Keratinocyte (primary cell): Measurements from ENCODE around the gene DIS3L2. TPM values are rescaled to one million over a fixed set of nuclear protein-coding genes. Genes with fewer than 3 reads are reported as not detected.

ENCODE experiments used
- DNase-seq: peaks from one replicate; pipeline ENCODE4 v3.0.0-alpha.2; 2011; ENCODE audit warnings: low read depth, missing footprints, low spot score
- FAIRE-seq: peaks from 2 replicates; lab custom pipeline; 2011; peaks lifted over from hg19 to GRCh38; lab: Jason Lieb, UNC
- H2AFZ ChIP-seq: 2 replicates; pipeline ENCODE4 v1.6.0; 2012; ENCODE audit warnings: low read length, control low read depth, inconsistent platforms; ENCODE audit not compliant: control insufficient read depth
- H3K27ac ChIP-seq: 2 replicates; pipeline ENCODE4 v1.5.1; 2011; ENCODE audit warnings: low read length; ENCODE audit not compliant: control insufficient read depth, insufficient read depth
- H3K27me3 ChIP-seq: 3 replicates; pipeline ENCODE4 v1.6.0; 2011; ENCODE audit warnings: low read length; ENCODE audit not compliant: control insufficient read depth, insufficient read depth; ENCODE audit errors: extremely low read depth
- H3K36me3 ChIP-seq, 2 experiments: 2 replicates in 1 of 2; 3 replicates in 1 of 2; pipeline ENCODE4 v1.5.1; 2011; ENCODE audit warnings: low read length in 2 of 2, mild to moderate bottlenecking in 1 of 2; ENCODE audit not compliant: control insufficient read depth in 2 of 2, insufficient read depth in 2 of 2; ENCODE audit errors: extremely low read depth in 1 of 2
- H3K4me1 ChIP-seq: 3 replicates; pipeline ENCODE4 v1.5.1; 2011; ENCODE audit warnings: low read length; ENCODE audit not compliant: control insufficient read depth, insufficient read depth; ENCODE audit errors: extremely low read depth
- H3K4me2 ChIP-seq: 3 replicates; pipeline ENCODE4 v1.6.0; 2011; ENCODE audit warnings: low read depth, low read length; ENCODE audit not compliant: control insufficient read depth, insufficient read depth; ENCODE audit errors: extremely low read depth
- H3K4me3 ChIP-seq, 3 experiments: fragments of 200-600 bp in 1 of 3; sonication (generic) in 1 of 3; 2 replicates in 2 of 3; 3 replicates in 1 of 3; pipeline ENCODE4 v1.5.1; 2011 to 2016; ENCODE audit warnings: low read length in 3 of 3, mild to moderate bottlenecking in 3 of 3, control low read depth in 2 of 3, inconsistent platforms in 1 of 3, low read depth in 1 of 3, mixed read lengths in 1 of 3, mixed run types in 1 of 3, moderate library complexity in 1 of 3; ENCODE audit not compliant: control insufficient read depth in 2 of 3, insufficient read depth in 2 of 3; ENCODE audit errors: extremely low read depth in 1 of 3
- H3K79me2 ChIP-seq: 2 replicates; pipeline ENCODE4 v1.6.0; 2012; ENCODE audit warnings: low read length; ENCODE audit not compliant: control insufficient read depth, insufficient read depth
- H3K9ac ChIP-seq: 3 replicates; pipeline ENCODE4 v1.6.0; 2011; ENCODE audit warnings: low read length; ENCODE audit not compliant: control insufficient read depth, insufficient read depth; ENCODE audit errors: extremely low read depth
- H3K9me1 ChIP-seq: 3 replicates; pipeline ENCODE4 v1.6.0; 2011; ENCODE audit warnings: low read length; ENCODE audit not compliant: control insufficient read depth, insufficient read depth; ENCODE audit errors: extremely low read depth
- H3K9me3 ChIP-seq: 2 replicates; pipeline ENCODE4 v1.5.1; 2012; ENCODE audit warnings: low read depth, low read length; ENCODE audit not compliant: control insufficient read depth
- H4K20me1 ChIP-seq: 3 replicates; pipeline ENCODE4 v1.6.0; 2011; ENCODE audit warnings: low read length; ENCODE audit not compliant: control insufficient read depth, insufficient read depth; ENCODE audit errors: extremely low read depth
- EZH2 ChIP-seq: IDR thresholded peaks from one replicate; pipeline ENCODE4 v1.6.1; 2012; ENCODE audit warnings: inconsistent platforms, mild to moderate bottlenecking, low read length, moderate library complexity
- dilution Hi-C: fragments of 300-500 bp; cut with MboI; formaldehyde crosslinking; loops from one replicate; pipeline ENCODE4 v1.7.0; 2020; ENCODE audit warnings: low sequenced_read_pairs; ENCODE audit not compliant: extremely low pct_ligation_motif_present
- polyA plus RNA-seq, 5 experiments: library from polyadenylated mRNA; depleted of rRNA in 3 of 5; stranded (reverse) in 3 of 5; stranded (forward) in 1 of 5; unstranded in 1 of 5; fragments of >200 nt; gene quantifications; 1 replicate in 1 of 5; 2 replicates in 3 of 5; 3 replicates in 1 of 5; pipeline versions ENCODE4 v1.2.1 to v1.2.3, GENCODE V29; 2011 to 2012; ENCODE audit warnings: missing spikeins in 2 of 5, low read depth in 1 of 5, low replicate concordance in 1 of 5
- TF ChIP-seq, protein P1 (sequence below), 3 experiments: IDR thresholded peaks in 1 of 3; conservative IDR thresholded peaks in 1 of 3; optimal IDR thresholded peaks in 1 of 3; 2 replicates in 2 of 3; 3 replicates in 1 of 3; pipeline versions ENCODE3 to v1.5.1; 2011; ENCODE audit warnings: low read length in 3 of 3, mild to moderate bottlenecking in 3 of 3, moderate library complexity in 2 of 3, control low read depth in 1 of 3, inconsistent platforms in 1 of 3; ENCODE audit not compliant: insufficient read depth in 2 of 3; ENCODE audit errors: extremely low read depth in 1 of 3

The DIS3L2 gene
- polyA plus RNA-seq, 1 donor (not counting 4 experiments of a cell fraction or from before 2014, with no cell fraction given), result 8.6 TPM

DNA sequence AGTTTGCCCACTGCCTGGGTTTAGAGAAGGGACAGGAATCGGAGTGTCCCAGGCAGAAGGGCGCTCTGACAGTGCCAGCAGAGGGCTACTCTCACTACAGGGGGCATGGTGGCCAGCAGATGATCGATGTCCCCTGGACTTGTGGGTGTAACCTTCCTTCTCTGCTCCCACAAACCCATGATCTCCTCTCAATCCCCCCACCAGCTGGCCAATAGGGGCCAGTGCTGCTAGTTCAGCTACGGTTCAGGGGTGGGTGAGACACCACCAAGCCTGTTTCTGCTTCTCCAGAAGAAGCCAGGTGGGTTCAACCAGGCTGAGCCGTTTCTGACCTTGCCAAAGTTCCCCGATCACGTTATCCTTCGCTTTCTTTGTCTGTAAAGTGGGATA is 36.6 kb upstream of the DIS3L2 start:
- dilution Hi-C loops, result no loop called here
- TF ChIP-seq, protein P1, sequence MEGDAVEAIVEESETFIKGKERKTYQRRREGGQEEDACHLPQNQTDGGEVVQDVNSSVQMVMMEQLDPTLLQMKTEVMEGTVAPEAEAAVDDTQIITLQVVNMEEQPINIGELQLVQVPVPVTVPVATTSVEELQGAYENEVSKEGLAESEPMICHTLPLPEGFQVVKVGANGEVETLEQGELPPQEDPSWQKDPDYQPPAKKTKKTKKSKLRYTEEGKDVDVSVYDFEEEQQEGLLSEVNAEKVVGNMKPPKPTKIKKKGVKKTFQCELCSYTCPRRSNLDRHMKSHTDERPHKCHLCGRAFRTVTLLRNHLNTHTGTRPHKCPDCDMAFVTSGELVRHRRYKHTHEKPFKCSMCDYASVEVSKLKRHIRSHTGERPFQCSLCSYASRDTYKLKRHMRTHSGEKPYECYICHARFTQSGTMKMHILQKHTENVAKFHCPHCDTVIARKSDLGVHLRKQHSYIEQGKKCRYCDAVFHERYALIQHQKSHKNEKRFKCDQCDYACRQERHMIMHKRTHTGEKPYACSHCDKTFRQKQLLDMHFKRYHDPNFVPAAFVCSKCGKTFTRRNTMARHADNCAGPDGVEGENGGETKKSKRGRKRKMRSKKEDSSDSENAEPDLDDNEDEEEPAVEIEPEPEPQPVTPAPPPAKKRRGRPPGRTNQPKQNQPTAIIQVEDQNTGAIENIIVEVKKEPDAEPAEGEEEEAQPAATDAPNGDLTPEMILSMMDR (optimal IDR thresholded peaks at IDR 0.05 in 1 of 3, IDR thresholded peaks at IDR 0.05 in 1 of 3, conservative IDR thresholded peaks at IDR 0.05 in 1 of 3; ENCODE audit: extremely low read depth in 1 of 3, insufficient read depth in 2 of 3, low read length in 3 of 3), result no peak
- peak; percentile 54 for TF ChIP-seq EZH2
- H3K9me1 ChIP-seq, result no peaks in the 10 kb centered on the region
- H3K4me3 ChIP-seq, result peak overlapping the region in 1 of 3 experiments; percentile 61
- peak overlapping the region; percentile 47 for H2AFZ ChIP-seq
- H3K79me2 ChIP-seq, result no peaks in the 10 kb centered on the region
- H4K20me1 ChIP-seq, result no peaks in the 10 kb centered on the region
- H3K27ac ChIP-seq, result no peak overlapping the region
- H3K27me3 ChIP-seq, result peaks cover 59% of the 10 kb centered on the region
- H3K9ac ChIP-seq, result no peak overlapping the region
- H3K4me2 ChIP-seq, result peak overlapping the region; percentile 82
- FAIRE-seq (no peak), DNase-seq (no peak)
- no peaks in the 10 kb centered on the region for H3K36me3 ChIP-seq
- H3K4me1 ChIP-seq, result peaks cover 13% of the 10 kb centered on the region
- H3K9me3 ChIP-seq, result no peaks in the 10 kb centered on the region

DNA sequence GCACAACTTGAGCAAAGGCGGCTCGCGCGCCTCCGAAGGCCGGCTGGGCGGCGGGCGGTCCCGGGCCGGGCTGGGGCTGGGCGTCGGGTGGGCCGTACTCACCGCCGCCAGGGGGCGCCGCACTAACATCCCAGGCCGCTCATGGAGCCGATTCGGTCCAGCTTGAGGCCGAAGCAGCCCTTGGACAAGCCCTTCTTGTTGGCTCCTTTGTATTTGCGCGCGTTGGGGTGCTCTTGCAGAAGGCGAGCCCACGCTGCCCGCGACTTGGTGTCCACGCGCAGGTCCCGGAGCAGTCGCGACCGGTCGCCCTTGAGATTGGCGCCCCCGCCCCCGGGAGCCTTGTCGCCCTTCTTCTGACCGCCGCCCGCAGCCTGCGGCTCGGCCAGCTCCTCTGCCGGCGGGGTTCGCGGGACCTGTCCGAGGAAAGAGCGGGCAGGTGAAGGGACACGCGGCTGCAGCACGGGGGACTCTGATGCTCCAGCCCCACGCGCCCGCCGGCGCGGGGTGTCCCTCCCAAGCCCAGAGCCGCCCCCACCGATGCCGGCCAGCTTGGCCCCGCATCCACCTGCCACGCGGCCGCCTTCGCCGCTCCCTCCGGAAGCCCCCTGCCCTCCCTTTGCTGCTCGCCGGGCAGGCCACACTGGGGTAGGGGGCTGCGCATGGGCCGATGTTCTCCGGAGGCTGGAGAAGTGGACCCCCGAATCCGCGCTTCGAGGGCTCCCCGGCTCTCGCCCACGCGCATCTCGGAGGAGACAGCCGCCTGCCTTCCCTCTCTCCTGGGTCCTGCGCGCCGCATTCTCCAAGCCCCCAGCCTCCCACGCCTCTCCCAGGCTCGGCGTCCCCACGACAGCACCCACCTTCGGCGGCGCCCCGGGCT is 36.0 kb upstream of the DIS3L2 start:
- no peak for FAIRE-seq

More for the DNA sequence above, 36.0 kb upstream of the DIS3L2 start:
- Histone ChIP-seq H4K20me1 (no peaks in the 10 kb centered on the region), H3K4me1 (peaks cover 13% of the 10 kb centered on the region), H3K9ac (no peak overlapping the region), H2AFZ (peak overlapping the region; percentile 77), H3K4me2 (peak overlapping the region; percentile 82), H3K4me3 (peak overlapping the region; percentile 29 to 61 (median 58)), H3K79me2 (no peaks in the 10 kb centered on the region), H3K9me1 (no peaks in the 10 kb centered on the region), H3K27ac (no peak overlapping the region), H3K9me3 (no peaks in the 10 kb centered on the region), H3K27me3 (peaks cover 59% of the 10 kb centered on the region), H3K36me3 (no peaks in the 10 kb centered on the region)
- dilution Hi-C loops, result no loop called here
- TF ChIP-seq EZH2, result peak; percentile 19
- TF ChIP-seq, protein P1 (optimal IDR thresholded peaks at IDR 0.05 in 1 of 3, IDR thresholded peaks at IDR 0.05 in 1 of 3, conservative IDR thresholded peaks at IDR 0.05 in 1 of 3; ENCODE audit: extremely low read depth in 1 of 3, insufficient read depth in 2 of 3, low read length in 3 of 3), result peak; percentile 55 to 90 (median 81)
- DNase-seq, result no peak
